SHP77 (cell line): ENCODE results near the gene HDAC9.

ENCODE experiments used
- DNase-seq, 2 experiments: peaks; one replicate each; lab custom pipeline; 2025; lab: John Stamatoyannopoulos, UW

HDAC9 gene

GRCh38 chr7:18495412-18496340, at the start of gene HDAC9:
HDAC9 (plus strand) TSS chr7:18495749; CDS start chr7:18496303, 554 bp downstream.
- DNase-seq: peak; percentile 88 to 95

GRCh38 chr7:18445916-18446520, 49.5 kb upstream of the HDAC9 start:
- DNase-seq: no peak

GRCh38 chr7:18450019-18450418, 45.5 kb upstream of the HDAC9 start:
- no peak for DNase-seq

GRCh38 chr7:18455606-18456005, 39.9 kb upstream of the HDAC9 start:
- DNase-seq: no peak

- peak; percentile 33 to 58 for DNase-seq
These were observed 37.7 kb upstream of the HDAC9 start for GRCh38 chr7:18457832-18458231.

- DNase-seq: no peak
These were observed 36.7 kb upstream of the HDAC9 start for GRCh38 chr7:18458830-18459229.

DNA sequence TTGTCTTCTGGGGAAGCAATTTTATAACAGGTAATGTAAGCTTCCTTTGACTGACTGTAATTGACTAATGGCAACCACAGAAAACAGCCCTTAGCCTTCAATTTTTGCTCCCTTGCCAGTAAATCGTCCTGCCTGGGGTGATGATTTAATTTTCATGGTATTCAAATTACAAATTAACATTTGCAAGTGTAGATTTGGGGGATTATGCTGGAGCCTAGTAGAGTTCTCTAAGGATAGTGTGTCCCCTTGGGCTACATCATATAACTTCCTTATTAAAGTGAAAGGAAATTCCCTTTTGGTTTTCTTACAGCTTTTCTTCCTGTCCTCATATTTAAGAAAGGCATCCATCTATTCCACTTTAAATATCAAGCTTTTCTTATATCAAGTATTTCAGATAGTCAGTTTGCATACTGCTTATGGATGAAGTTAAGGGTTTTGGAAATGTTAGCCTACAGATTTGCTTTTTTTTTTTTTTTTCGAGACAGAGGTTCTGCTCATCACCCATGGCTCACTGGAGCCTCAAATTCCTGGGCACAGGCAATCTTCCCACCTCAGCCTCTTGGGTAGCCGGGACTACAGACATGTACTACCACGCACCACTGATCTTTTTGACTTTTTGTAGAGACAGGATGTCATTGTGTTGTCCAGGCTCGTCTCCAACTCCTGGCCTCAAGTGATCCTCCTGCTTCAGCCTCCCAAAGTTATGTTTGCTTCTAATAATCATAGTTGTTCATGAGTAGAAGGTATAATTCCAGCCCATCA, 35.9 kb upstream of the HDAC9 start:
- no peak for DNase-seq

DNA sequence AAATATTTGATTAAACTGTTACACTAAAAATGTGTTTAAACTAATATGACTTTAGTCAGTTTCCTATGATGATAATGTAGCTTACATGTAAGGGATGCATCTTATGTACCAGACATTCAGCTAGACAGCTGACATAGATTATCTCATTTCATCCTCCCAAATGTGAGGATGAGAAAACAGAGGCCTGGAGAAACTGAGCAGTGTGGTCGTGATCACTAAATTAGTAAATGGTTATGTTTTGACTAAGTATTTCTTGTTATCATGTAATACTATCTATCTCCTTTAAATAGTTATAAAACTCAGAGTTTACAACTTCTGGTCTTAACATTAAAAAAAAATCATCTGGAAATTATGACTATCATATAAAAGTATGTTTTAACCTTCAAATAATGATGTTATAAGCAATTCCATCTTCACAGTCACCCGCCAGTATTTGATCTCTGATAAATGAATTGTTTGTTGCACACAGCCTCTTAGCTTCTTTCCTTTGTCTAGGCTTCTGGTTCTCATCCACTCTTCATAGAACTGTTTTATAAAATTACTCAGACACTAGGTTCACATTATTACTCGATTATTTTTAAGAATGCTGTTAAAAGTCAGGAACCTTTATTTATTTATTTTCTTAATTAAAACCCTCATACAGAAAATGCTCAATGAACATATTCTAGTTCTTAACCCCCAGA, 33.6 kb upstream of the HDAC9 start:
- DNase-seq: no peak

DNA sequence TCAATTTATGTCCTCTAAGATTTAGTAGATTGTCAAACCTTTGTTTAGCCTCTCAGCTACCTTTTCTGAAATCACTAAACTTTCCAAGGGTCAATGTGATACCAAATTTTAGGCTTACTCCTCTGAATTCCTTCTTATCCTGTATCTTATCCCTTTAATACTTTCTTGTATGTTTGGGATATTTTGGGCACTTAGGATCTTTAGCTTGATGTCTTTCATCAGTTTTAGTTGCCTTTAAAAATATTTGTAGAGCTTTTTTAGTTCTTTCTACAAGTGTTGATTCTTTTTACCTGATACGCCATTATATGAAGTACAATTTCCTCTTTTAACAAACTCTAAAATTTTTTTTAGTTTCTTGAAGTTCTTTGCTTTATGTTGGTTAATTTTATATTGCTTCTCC, 30.7 kb upstream of the HDAC9 start:
- DNase-seq: no peak

DNA sequence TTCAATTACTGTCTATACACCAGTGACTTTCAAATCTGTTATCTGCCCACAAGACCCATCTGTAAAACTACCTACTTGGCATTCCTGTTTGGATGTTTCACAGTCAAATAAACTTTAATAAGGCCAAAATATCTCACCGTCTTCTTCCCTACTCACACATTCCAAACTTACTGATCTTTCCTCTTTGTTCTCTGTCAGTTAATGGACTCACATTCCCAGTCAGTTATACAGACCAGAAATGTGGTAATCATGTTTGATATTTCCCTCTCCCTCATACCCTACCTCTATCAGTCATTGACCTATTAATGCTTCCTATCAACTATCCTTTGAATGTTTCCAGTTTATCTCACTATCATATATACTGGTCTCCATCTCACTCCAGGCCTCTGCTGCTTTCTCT, 28.5 kb upstream of the HDAC9 start:
- no peak for DNase-seq

DNA sequence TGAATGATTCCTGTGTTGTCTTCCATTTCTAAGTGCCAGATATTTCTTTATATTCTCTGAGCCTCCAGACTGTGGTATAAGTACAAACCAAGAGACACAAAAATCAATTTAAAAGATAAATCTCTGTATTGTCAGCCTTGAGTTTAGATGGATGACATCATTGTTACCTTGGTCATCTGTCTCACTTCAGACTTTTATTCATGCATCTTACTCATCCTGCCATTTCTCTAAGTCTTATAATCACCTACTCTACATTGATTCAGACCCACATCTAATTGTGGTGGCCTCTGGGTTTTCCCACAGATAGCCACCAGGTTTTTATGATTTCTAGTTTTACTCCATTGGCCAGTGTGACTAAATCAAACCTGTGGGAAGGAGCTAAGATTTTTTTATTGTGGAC, 26.8 kb upstream of the HDAC9 start:
- DNase-seq: no peak

DNA sequence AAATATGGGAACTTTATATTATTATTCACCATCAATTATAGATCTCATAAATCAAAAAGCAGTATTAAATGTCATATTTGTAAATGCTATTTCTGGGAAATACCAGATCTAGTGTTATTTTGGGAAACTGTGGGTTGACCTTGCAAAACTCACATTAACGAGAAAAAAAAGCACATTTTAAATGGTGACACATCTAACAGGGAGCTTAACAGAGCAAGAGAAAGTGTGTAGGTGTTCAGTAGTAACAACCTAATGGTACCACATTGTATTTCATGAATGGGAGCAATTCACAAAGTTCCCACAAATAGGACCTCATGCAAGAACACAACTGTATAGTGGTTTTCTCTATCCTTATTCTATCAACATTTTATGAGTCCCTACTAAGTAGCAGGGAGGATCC, 26.2 kb upstream of the HDAC9 start:
- DNase-seq: no peak

GRCh38 chr7:18471476-18472160, 23.9 kb upstream of the HDAC9 start:
- DNase-seq: no peak

DNA sequence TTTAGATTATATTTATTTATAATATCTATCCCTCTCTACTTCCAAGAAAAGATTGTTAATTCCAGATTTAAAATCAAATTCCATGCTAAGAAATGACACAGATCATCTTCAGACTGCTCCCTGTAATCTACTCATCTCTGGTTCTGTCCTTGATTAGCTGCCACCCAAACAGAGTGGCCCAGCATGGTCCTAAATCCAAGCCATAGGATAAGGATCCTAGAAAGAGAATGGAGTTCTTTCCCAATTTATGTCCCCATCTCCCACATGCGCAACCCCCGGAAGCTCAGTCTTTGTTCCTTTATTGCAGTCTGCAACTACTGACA, 23.4 kb upstream of the HDAC9 start:
- no peak for DNase-seq

DNA sequence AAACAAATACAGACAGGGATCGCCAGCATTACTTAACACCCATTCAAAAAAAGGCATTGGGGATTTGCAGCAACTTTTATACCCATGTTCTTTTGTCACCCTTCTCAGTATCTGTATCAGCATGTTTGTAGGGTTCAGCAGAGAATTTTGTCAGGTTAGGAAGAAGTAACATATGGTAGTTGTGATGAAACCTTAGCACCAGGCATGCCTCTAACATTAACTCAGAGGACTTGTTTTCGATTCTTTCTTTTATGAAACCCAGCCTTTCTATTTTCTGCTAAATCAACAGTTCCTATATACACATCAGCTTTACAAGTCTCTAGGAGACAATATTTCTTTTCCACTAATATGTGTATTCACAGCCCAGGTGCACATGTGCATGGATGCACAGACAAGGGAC, 22.4 kb upstream of the HDAC9 start:
- no peak for DNase-seq

DNA sequence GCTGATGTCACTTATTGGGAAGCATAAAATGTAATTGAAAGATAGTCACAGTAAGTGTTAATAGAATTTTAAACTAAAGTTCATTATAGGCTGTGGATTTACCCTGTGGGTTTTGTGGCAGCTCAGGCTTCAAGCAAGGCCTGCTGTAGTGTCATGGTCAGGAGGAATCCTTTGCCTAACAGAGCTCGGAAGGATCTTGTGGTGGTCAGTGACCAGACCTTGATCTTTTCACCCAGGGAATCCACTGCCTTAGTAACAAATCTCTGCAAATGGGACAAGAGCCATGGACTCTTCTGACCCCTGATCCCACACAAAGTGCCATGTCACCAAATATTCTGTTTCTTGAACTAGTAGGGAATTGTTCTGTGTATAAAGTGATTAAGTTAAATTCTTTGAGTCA, 20.6 kb upstream of the HDAC9 start:
- DNase-seq: no peak

DNA sequence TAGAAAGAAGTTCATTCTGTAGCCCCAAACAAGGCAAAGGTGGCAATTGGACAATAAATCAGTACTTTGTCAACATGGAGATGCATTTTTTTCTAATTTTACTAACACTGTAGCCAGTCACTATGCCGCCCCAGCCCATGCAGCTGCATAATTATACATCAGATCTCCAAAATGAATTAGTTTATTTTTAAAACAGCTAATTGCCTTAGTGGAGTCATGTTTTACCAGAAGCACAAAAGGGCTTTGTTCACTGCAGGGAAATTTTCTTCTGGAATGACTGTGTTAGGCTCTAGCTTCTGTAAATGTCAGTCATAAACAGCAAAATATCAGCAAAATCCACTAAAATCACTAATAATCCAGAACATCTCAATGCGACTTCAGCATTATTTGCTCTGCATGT, 20.1 kb upstream of the HDAC9 start:
- DNase-seq: no peak

DNA sequence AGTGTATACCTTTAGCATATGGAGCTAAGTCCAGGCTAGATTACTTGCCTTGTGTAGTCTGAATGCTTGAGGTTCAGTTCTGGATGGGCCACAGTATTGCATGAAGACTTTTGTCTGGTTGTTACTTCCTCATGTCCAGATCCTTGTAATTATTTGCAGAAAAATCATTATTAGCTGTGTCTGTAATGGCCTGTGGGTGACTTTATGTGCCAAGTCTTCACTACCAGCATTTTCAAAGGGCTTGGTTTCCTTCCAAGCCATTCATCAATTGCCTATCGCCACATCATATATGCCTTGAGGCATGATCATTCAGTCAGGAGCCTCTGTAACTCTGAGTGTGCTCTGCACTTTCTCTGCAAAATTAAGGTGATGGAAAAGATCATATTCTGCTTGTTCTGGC, 13.8 kb upstream of the HDAC9 start:
- DNase-seq: no peak

DNA sequence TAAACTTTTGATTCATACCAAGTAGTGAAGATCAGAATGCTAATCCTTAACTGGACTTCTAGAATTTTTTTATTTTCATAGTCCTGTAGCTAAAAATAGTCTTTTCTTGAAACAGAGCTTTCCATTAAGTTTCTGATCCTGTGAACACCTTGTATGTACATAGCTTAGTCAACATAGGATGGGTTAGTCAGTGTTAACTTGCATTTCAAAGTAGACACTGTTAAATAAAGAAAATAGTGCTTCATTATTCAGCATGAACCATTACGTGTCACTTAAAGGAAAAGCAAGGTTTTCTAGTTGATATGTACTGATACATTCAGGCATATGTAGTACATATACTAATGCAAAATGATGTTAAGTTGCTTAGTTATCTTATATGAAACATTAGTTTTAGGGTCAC, 7.5 kb upstream of the HDAC9 start:
- DNase-seq: no peak

GRCh38 chr7:18489624-18490023, 5.9 kb upstream of the HDAC9 start:
- DNase-seq: no peak

GRCh38 chr7:18491871-18492270, 3.7 kb upstream of the HDAC9 start:
- DNase-seq: no peak

DNA sequence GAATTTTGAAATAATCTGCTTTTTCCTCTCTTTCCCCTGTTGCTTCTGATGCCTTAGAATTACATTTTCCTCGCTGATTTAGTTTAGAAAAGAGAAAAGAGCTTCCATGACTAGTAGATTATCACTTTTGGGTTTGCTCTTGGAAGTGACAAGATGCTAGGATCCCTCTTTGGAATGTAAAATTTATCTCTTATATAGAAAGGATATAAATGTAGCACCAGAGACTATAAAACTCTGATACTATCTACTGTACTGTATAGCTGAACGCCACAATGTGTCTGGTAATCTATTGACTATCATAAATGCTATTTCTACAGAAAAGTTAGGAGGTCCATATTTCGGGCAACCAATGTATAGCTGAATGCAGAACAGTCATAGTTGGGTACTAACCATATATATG, 1.1 kb upstream of the HDAC9 start:
- DNase-seq: no peak
